OCI-LY3 (cell line): ENCODE data around the gene COL20A1.

Experiments used
- H2AFZ ChIP-seq: fragments of 200-600, 300-600 bp; shearing (Covaris generic); 2 replicates; pipeline ENCODE4 v1.6.0; 2014; ENCODE audit warnings: antibody characterized with exemption, low read depth, low read length
- H3K27ac ChIP-seq: fragments of 200-600, 300-600 bp; sonication (generic); 2 replicates; pipeline ENCODE4 v1.5.1; 2014; ENCODE audit warnings: mild to moderate bottlenecking, low read length, moderate library complexity, mixed read lengths
- H3K27me3 ChIP-seq: fragments of 200-600, 300-600 bp; sonication (generic); 2 replicates; pipeline ENCODE4 v1.6.1; 2014; ENCODE audit warnings: low read depth, low read length, mixed read lengths
- H3K36me3 ChIP-seq: fragments of 200-600, 300-600 bp; sonication (generic); replicated peaks from 2 replicates; pipeline ENCODE3; 2014; ENCODE audit warnings: low read depth, low read length, mixed read lengths
- H3K4me1 ChIP-seq: fragments of 300-600, 200-600 bp; sonication (generic); 2 replicates; pipeline ENCODE4 v1.6.1; 2014; ENCODE audit warnings: low read length, mixed read lengths
- H3K4me2 ChIP-seq: fragments of 200-600, 300-600 bp; sonication (generic); 2 replicates; pipeline ENCODE4 v1.6.1; 2014; ENCODE audit warnings: low read length, mixed read lengths
- H3K4me3 ChIP-seq: fragments of 300-600, 200-600 bp; sonication (generic); 2 replicates; pipeline ENCODE4 v1.5.1; 2014; ENCODE audit warnings: antibody characterized with exemption, mild to moderate bottlenecking, low read length, moderate library complexity
- H3K79me2 ChIP-seq: fragments of 300-600, 200-600 bp; shearing (Covaris generic); 2 replicates; pipeline ENCODE4 v1.6.1; 2014; ENCODE audit warnings: mild to moderate bottlenecking, low read length, mixed read lengths
- H3K9ac ChIP-seq: fragments of 300-600, 200-600 bp; shearing (Covaris generic); 2 replicates; pipeline ENCODE4 v1.6.0; 2014; ENCODE audit warnings: mild to moderate bottlenecking, low read length, moderate library complexity
- H3K9me3 ChIP-seq: fragments of 200-600, 300-600 bp; shearing (Covaris generic); 2 replicates; pipeline ENCODE4 v1.6.1; 2014; ENCODE audit warnings: low read length, mixed read lengths; ENCODE audit not compliant: insufficient read depth
- H4K20me1 ChIP-seq: fragments of 200-600, 300-600 bp; sonication (generic); 2 replicates; pipeline ENCODE4 v1.6.1; 2016; ENCODE audit warnings: low read length, mixed read lengths; ENCODE audit not compliant: insufficient read depth
- EZH2phosphoT487 ChIP-seq: fragments of 200-600 bp; shearing (Covaris generic); IDR thresholded peaks from 2 replicates; pipeline ENCODE4 v1.6.1; 2018; ENCODE audit warnings: antibody characterized with exemption, mixed run types, low read depth
- TF ChIP-seq, protein P1 (sequence below): fragments of 200-600, 300-600 bp; sonication (generic); IDR thresholded peaks from 2 replicates; pipeline ENCODE4 v1.5.1; 2014; ENCODE audit warnings: antibody characterized with exemption, low read length, low read depth

Gene COL20A1

DNA sequence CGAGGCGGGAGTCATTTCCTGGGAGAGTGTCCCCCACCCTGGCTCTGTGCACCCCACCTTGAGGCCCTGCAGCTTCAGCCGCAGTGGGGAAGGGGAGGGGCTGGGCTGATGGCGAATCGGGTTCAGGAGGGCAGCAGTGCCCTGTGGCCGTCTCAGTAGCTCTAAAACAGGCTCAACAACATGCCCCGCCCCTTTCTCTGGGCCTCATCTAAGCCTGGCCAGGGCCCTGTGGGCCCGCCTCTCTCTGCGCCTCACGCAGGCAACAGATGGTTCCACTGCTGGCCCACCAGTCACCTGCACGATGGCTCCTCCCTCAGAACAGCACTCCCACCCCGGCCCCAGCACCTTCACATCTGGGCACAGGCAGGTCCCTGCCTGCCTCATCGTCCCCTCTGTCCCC is 38.0 kb downstream of the COL20A1 start:
- H4K20me1 ChIP-seq, result no peaks in the 10 kb centered on the region
- no peak overlapping the region for H3K27ac ChIP-seq
- no peak overlapping the region for H3K4me2 ChIP-seq
- no peak overlapping the region for H2AFZ ChIP-seq
- no peak for TF ChIP-seq EZH2phosphoT487
- TF ChIP-seq, protein P1, sequence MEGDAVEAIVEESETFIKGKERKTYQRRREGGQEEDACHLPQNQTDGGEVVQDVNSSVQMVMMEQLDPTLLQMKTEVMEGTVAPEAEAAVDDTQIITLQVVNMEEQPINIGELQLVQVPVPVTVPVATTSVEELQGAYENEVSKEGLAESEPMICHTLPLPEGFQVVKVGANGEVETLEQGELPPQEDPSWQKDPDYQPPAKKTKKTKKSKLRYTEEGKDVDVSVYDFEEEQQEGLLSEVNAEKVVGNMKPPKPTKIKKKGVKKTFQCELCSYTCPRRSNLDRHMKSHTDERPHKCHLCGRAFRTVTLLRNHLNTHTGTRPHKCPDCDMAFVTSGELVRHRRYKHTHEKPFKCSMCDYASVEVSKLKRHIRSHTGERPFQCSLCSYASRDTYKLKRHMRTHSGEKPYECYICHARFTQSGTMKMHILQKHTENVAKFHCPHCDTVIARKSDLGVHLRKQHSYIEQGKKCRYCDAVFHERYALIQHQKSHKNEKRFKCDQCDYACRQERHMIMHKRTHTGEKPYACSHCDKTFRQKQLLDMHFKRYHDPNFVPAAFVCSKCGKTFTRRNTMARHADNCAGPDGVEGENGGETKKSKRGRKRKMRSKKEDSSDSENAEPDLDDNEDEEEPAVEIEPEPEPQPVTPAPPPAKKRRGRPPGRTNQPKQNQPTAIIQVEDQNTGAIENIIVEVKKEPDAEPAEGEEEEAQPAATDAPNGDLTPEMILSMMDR, result no peak
- no peaks in the 10 kb centered on the region for H3K27me3 ChIP-seq
- H3K79me2 ChIP-seq, result no peaks in the 10 kb centered on the region
- H3K9ac ChIP-seq, result no peak overlapping the region
- no peaks in the 10 kb centered on the region for H3K36me3 ChIP-seq
- H3K4me1 ChIP-seq, result no peaks in the 10 kb centered on the region
- no peaks in the 10 kb centered on the region for H3K9me3 ChIP-seq
- H3K4me3 ChIP-seq, result no peak overlapping the region

DNA sequence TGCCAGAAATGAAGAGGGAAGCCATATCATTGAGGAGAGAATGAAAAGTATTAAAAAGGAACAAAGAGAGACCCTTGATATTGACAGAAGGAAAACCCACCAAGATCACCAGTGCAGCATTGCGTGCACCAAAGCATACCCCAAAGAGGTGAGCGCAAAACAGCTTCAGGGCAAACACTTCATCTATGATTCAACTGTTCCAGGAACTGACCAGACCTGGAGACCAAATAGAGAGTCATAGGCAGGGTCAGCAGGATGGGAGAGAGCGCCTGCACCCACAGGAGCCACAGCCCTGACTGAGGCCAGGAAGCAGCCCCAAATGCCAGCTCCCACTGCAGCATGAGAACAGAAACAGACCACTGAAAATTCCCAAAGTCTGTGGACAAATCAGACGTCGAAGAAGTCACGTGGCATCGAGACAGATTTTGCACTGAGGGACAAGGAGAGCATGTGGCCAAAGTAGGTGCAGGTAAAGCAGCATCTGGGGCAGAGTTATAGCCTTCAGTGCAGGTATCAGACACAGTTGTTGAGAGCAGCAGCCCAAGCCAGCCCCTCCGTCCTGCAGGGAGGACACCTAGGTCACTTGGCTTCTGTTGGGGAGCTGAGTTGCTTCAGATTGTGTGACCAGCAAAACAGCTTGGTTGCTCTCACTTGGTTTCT is 38.9 kb downstream of the COL20A1 start:
- Histone ChIP-seq H3K9me3 (no peaks in the 10 kb centered on the region), H3K4me1 (no peaks in the 10 kb centered on the region), H3K79me2 (no peaks in the 10 kb centered on the region), H2AFZ (no peak overlapping the region), H3K27me3 (no peaks in the 10 kb centered on the region), H3K36me3 (no peaks in the 10 kb centered on the region), H3K9ac (no peak overlapping the region), H4K20me1 (no peaks in the 10 kb centered on the region), H3K4me3 (no peak overlapping the region), H3K27ac (no peak overlapping the region), H3K4me2 (no peak overlapping the region)
- TF ChIP-seq, protein P1, result no peak
- TF ChIP-seq EZH2phosphoT487, result no peak

- Histone ChIP-seq H3K9ac (no peak overlapping the region), H3K36me3 (no peaks in the 10 kb centered on the region), H3K4me3 (no peak overlapping the region), H3K9me3 (no peaks in the 10 kb centered on the region), H4K20me1 (no peaks in the 10 kb centered on the region), H2AFZ (no peak overlapping the region), H3K27me3 (no peaks in the 10 kb centered on the region), H3K79me2 (no peaks in the 10 kb centered on the region), H3K4me1 (no peaks in the 10 kb centered on the region), H3K27ac (no peak overlapping the region), H3K4me2 (no peak overlapping the region)
- TF ChIP-seq EZH2phosphoT487, result no peak
- TF ChIP-seq, protein P1, result no peak
Observed at GRCh38 chr20:63332488-63333240, 39.7 kb downstream of the COL20A1 start.

- no peaks in the 10 kb centered on the region for H3K4me1 ChIP-seq
- no peak overlapping the region for H3K4me3 ChIP-seq
- no peak overlapping the region for H3K27ac ChIP-seq
- H3K4me2 ChIP-seq, result no peak overlapping the region
- no peaks in the 10 kb centered on the region for H3K79me2 ChIP-seq
- no peak for TF ChIP-seq EZH2phosphoT487
- TF ChIP-seq, protein P1, result no peak
- H3K36me3 ChIP-seq, result no peaks in the 10 kb centered on the region
- no peaks in the 10 kb centered on the region for H4K20me1 ChIP-seq
- no peak overlapping the region for H3K9ac ChIP-seq
- no peaks in the 10 kb centered on the region for H3K9me3 ChIP-seq
- no peak overlapping the region for H2AFZ ChIP-seq
- no peaks in the 10 kb centered on the region for H3K27me3 ChIP-seq
Observed at GRCh38 chr20:63333241-63333836, 40.4 kb downstream of the COL20A1 start.
